Fibroblast of lung (primary cell): ENCODE results near the gene DHRS11.

Experiments
- CTCF ChIP-seq, 2 donors: IDR thresholded peaks in 1 of 2; conservative IDR thresholded peaks in 1 of 2; 1 replicate in 1 of 2; 2 replicates in 1 of 2; pipeline ENCODE4 v1.5.1; 2011 to 2012; ENCODE audit warnings: low read length in 2 of 2, control low read depth in 1 of 2, inconsistent platforms in 1 of 2, low read depth in 1 of 2, mild to moderate bottlenecking in 1 of 2
- EZH2 ChIP-seq: IDR thresholded peaks from 2 replicates; pipeline ENCODE4 v1.5.1; 2012; ENCODE audit warnings: low read length, control low read depth, mild to moderate bottlenecking; ENCODE audit errors: missing control alignments

- TF ChIP-seq CTCF (conservative IDR thresholded peaks at IDR 0.05 in 1 of 2, IDR thresholded peaks at IDR 0.05 in 1 of 2; ENCODE audit: low read depth in 1 of 2, low read length in 2 of 2): no peak
- TF ChIP-seq EZH2: no peak
Observed at GRCh38 chr17:36643086-36643685, 51.5 kb downstream of the DHRS11 start.
